ENCODE data around the gene APEX2.

APEX2 gene

GRCh38 chrX:55011294-55011693 lies 11.1 kb downstream of the APEX2 start:
- in situ Hi-C loops (cut with HindIII; ENCODE audit: low sequenced_read_pairs) = no loop called here

DNA sequence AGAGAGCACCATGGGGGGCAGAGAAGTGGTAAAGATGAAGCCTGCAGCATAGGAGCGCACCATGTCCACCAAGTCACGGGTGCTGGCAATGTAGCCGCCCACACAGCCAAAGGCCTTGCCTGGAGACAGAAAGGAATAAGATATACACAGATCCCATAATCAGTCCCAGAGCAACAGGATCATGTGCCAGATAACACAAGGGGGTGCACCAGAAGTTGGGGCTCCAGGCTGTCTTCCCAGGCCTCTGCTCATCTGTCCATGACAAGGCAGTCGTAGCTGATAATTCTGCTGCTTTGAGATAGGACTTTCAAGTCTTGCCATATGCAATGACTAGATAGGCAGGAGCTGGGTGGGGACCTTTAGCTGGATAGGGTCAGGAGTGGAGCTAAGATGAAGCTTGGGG lies 14.7 kb downstream of the APEX2 start:
- in situ Hi-C loops (cut with HindIII; ENCODE audit: low sequenced_read_pairs) = no loop called here

GRCh38 chrX:55026143-55026542 lies 26.0 kb downstream of the APEX2 start:
- in situ Hi-C loops (cut with HindIII; ENCODE audit: low sequenced_read_pairs) = no loop called here

- in situ Hi-C loops (cut with HindIII; ENCODE audit: low sequenced_read_pairs) = no loop called here
These were observed 26.7 kb downstream of the APEX2 start for GRCh38 chrX:55026840-55027239.

DNA sequence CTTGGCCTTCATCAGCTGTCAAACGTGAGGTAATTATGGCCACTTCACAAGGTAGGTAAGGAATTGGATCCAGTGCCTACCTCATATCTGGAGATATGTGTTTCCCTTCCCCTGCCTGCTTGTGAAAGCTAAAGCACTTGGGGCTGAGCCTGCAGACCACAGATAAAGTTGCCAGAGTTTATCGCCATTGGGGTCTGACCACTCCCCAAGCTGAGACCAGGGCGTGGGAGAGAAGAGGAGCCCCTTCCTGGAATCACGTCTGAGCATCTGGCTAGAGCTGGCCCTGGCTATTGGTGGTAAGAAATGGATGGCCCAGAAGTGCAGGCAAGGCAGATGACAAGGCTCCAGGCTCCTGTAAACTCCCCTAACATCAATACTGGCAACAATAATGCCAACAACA lies 27.9 kb downstream of the APEX2 start:
- in situ Hi-C loops (cut with HindIII; ENCODE audit: low sequenced_read_pairs) = no loop called here

GRCh38 chrX:55028611-55029010 lies 28.4 kb downstream of the APEX2 start:
- in situ Hi-C loops (cut with HindIII; ENCODE audit: low sequenced_read_pairs) = no loop called here

DNA sequence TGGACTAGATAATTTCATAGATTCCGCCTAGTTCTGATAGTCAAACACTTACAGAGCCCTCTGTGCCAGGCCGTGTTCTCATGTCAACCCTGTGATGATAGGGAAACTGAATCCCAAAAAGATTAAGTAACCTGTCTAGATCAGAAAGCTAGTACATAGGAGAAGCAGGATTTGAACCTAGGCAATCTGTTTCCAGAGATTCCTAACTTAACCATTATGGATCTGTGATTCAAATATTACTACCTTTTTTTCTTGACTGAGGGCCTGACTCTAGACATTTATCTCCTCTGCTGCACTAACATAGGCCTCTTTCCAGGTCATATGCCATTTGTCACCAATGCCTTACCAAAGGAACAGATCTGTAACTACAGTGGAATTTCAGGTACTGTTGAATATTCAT lies 29.1 kb downstream of the APEX2 start:
- in situ Hi-C loops (cut with HindIII; ENCODE audit: low sequenced_read_pairs) = no loop called here

DNA sequence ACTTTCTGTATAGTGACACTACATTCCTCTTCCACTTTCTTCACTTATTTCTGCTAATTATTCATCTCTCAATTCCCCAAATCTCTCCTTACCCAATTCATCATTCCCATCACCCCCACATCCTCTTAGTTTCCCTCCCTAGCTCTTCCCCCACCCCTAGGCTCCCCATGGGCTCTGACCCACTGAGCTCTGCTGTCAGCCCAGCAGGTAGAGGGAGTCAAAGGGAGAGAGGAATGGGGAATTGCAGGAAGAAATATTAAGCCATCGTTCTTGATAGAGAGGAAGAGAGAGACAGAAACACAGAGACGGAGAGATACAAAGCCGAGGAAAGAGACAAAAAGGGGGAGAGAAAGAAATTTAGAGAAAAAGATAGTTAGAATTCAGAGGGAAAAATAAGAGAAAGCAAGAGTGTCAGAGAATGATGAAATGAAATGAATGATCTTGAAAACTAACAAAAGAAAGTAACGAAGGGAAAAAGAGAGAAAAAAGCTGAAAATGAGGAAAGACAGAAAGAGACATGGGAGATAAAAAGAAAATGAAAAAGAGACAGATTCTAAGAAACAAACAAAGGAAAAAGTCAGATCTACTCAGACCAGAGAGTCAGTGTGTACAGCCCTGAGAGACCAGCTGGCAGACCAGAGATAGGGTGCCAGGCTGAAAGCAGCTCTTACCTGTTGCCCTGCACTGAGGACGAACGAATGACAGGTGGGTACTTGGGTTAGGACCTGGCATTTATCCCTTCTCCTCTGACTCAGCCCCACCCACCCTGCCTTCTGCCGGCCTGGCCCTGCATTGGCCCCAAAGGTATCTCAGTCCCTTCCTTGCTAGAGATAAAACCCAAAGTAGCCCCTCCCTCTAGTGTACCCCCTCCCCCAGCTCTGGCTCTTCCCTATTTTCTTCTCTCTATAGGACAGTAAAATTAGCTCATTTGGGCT lies 30.4 kb downstream of the APEX2 start, which contains the start of gene ALAS2:
Gene ALAS2 (minus strand): TSS at position 707 of the 935 bp plus-strand sequence. CDS start 4,977 bp downstream, outside the sequence.
- in situ Hi-C loops (cut with HindIII; ENCODE audit: low sequenced_read_pairs) = no loop called here

DNA sequence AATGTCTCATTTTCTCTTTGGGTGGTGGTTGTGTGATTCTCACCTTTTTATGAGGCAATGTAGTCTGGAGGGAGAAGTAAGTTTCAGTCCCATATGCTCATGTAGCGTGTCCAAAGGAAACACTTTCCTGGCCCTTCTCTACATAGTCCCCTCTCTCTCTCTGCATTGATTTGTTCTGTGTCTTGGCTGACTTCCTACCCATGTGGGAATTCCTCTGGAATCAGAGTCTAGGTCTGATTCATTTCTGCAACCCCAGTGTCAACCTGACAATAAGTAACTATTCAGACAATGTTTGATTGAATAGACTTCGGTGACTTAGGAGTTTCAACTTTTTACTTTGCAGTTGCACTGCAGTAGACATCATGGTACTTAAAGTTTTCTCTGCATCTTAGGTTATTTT lies 33.3 kb downstream of the APEX2 start:
- in situ Hi-C loops (cut with HindIII; ENCODE audit: low sequenced_read_pairs) = no loop called here

- in situ Hi-C loops (cut with HindIII; ENCODE audit: low sequenced_read_pairs) = no loop called here
These were observed 39.3 kb downstream of the APEX2 start for GRCh38 chrX:55039471-55039870.

DNA sequence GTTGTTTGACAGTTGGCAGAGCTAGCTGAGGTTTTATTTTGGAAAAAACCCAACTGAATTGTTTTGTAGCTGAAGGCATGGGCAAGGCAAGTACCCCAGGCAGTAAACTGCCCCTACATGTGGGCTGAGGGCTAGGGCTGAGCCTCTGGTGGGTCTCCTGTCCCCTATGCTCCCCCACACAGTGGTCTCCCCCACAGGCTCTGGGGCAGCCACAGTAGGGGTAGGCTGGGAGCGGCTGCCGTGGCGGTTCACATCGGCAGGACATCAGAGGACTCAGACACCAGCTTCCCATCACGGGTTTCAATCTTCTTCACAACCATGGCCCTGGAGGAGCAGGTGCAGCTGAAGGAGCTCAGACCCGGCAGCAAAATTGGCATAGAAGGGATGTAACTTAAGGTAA lies 41.4 kb downstream of the APEX2 start:
- in situ Hi-C loops (cut with HindIII; ENCODE audit: low sequenced_read_pairs) = no loop called here

DNA sequence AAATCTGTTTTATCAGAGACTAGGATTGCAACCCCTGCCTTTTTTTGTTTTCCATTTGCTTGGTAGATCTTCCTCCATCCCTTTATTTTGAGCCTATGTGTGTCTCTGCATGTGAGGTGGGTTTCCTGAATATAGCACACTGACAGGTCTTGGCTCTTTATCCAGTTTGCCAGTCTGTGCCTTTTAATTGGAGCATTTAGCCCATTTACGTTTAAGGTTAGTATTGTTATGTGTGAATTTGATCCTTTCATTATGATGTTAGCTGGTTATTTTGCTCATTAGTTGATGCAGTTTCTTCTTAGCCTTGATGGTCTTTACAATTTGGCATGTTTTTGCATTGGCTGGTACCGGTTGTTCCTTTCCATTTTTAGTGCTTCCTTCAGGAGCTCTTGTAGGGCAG lies 50.4 kb downstream of the APEX2 start:
- in situ Hi-C loops (cut with HindIII; ENCODE audit: low sequenced_read_pairs) = loop anchor here (5.0 kb wide), 1 partner anchor 67 kb away; no protein-coding TSS in a partner anchor

GRCh38 chrX:55056820-55057674 lies 56.9 kb downstream of the APEX2 start:
- in situ Hi-C loops (cut with HindIII; ENCODE audit: low sequenced_read_pairs) = no loop called here

DNA sequence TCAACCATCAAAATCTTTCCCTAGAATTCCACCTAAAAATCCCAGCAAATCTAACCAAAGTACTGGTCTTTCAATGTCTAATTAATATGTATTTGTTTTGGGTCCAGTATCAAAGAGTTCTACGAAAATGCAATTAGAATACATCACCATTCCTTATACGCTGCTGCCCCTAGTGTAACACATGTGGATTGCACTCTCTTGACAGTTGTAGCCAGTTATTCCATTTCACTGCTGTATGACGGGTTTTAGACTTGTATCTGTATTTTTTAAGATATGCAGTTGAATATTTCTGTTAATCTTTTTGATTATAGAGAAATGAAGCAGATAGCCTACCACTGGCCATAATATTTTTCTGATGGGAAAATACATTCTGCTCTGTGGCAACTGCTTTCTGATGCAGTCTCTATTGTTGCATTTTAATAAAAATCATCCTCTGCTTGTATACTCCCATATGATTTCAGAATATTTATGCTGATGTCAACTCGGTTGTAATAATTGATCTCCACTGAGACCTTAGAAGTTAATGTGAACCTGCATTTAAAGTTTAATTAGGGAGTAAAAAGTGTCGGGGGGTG lies 57.6 kb downstream of the APEX2 start:
- in situ Hi-C loops (cut with HindIII; ENCODE audit: low sequenced_read_pairs) = no loop called here

All from endothelial cell of hepatic sinusoid (primary cell).